Neutrophil (primary cell): ENCODE data around the gene ROBO2.

Experiments used
- H3K27ac ChIP-seq: fragments of 200-600 bp; sonication (generic); 2 replicates; pipeline ENCODE4 v1.5.1; 2016; ENCODE audit warnings: mild to moderate bottlenecking, moderate library complexity
- H3K27me3 ChIP-seq: fragments of 200-600 bp; sonication (generic); 2 replicates; pipeline ENCODE4 v1.6.0; 2016; ENCODE audit warnings: mild to moderate bottlenecking
- H3K36me3 ChIP-seq: fragments of 200-600 bp; sonication (generic); 2 replicates; pipeline ENCODE4 v1.5.1; 2017
- H3K4me1 ChIP-seq, 2 experiments: fragments of 200-600 bp in 1 of 2; sonication (generic) in 1 of 2; 1 replicate in 1 of 2; 2 replicates in 1 of 2; pipeline versions ENCODE4 v1.5.1 to v1.6.1; 2013 to 2016; ENCODE audit warnings: low read depth in 1 of 2, low read length in 1 of 2, mild to moderate bottlenecking in 1 of 2, moderate library complexity in 1 of 2; ENCODE audit not compliant: control insufficient read depth in 1 of 2, insufficient read depth in 1 of 2
- H3K4me3 ChIP-seq, 2 experiments: fragments of 200-600 bp in 1 of 2; sonication (generic) in 1 of 2; 1 replicate in 1 of 2; 2 replicates in 1 of 2; pipeline ENCODE4 v1.5.1; 2013 to 2016; ENCODE audit warnings: low read depth in 1 of 2, low read length in 1 of 2, mild to moderate bottlenecking in 1 of 2, moderate library complexity in 1 of 2
- H3K9me3 ChIP-seq: fragments of 200-600 bp; sonication (generic); 2 replicates; pipeline ENCODE4 v1.5.1; 2016
- TF ChIP-seq, protein P1 (sequence below): fragments of 200-600 bp; sonication (generic); IDR thresholded peaks from 2 replicates; pipeline ENCODE4 v1.5.1; 2016; ENCODE audit warnings: antibody characterized with exemption

Gene ROBO2

DNA sequence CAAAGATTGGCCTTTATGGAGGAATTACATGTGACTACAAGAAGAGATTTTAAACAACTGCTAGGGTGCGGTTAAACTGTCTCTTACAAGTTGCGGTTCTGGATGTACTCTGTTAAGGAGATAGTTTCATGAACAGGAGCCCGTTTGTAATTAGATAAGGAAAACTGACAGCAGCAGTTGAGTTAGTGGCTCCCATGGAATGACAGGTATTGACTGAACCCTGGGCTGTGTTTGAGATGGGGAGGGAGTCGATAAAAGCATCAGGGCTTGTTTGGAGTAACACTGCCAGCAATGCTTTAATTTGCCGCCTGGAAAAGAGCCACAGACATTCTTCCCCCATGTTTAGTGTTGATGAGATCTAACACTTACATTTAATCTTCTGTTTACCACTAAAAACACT, 139.9 kb downstream of the ROBO2 start:
- H3K27me3 ChIP-seq = no peaks in the 10 kb centered on the region
- H3K27ac ChIP-seq = no peak overlapping the region
- no peak overlapping the region for H3K4me3 ChIP-seq
- TF ChIP-seq, protein P1, sequence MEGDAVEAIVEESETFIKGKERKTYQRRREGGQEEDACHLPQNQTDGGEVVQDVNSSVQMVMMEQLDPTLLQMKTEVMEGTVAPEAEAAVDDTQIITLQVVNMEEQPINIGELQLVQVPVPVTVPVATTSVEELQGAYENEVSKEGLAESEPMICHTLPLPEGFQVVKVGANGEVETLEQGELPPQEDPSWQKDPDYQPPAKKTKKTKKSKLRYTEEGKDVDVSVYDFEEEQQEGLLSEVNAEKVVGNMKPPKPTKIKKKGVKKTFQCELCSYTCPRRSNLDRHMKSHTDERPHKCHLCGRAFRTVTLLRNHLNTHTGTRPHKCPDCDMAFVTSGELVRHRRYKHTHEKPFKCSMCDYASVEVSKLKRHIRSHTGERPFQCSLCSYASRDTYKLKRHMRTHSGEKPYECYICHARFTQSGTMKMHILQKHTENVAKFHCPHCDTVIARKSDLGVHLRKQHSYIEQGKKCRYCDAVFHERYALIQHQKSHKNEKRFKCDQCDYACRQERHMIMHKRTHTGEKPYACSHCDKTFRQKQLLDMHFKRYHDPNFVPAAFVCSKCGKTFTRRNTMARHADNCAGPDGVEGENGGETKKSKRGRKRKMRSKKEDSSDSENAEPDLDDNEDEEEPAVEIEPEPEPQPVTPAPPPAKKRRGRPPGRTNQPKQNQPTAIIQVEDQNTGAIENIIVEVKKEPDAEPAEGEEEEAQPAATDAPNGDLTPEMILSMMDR = no peak
- H3K36me3 ChIP-seq = no peaks in the 10 kb centered on the region
- no peaks in the 10 kb centered on the region for H3K4me1 ChIP-seq
- H3K9me3 ChIP-seq = no peaks in the 10 kb centered on the region

DNA sequence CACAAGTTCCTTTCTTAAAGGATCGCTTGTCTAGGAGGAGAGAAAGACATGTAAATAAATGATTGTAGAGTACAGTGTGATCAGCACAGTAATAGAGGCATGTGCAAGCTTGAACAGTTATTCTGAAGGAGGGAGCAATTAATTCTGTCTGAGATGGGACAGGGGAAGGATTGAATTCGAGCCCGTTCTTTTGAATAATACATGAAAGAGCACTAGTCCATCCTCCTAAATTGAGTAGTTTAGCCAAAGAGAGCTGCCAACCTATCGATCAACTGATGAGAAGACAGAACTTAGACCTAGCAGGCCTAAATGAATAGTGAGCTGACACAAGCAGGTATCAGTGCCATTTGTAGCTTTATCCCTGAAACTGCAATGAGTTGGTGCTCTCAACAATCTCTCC, 142.4 kb downstream of the ROBO2 start:
- H3K9me3 ChIP-seq = no peaks in the 10 kb centered on the region
- TF ChIP-seq, protein P1 = no peak
- H3K27me3 ChIP-seq = no peaks in the 10 kb centered on the region
- no peaks in the 10 kb centered on the region for H3K36me3 ChIP-seq
- H3K27ac ChIP-seq = no peak overlapping the region
- H3K4me1 ChIP-seq = no peaks in the 10 kb centered on the region
- H3K4me3 ChIP-seq = no peak overlapping the region

DNA sequence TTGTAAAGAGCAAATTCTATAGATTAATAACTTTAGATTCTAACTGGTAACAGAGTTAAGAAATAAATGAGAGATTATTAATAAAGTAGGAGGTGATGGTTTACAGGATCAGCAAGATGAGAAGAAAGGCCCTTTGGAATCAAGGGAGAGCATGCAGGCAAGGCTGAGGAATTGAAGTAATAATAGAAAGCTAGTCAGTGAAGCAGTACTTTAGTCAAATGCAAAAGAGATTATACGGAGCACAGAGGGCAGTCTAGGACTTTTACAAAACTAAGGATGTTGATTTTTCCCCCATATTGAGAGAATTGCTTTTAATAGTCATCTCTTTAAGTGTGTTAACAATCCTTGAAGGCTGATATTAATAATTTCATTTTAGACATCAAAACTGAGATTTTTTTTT, 146.4 kb downstream of the ROBO2 start:
- H3K4me3 ChIP-seq = no peak overlapping the region
- no peak overlapping the region for H3K27ac ChIP-seq
- no peaks in the 10 kb centered on the region for H3K27me3 ChIP-seq
- H3K4me1 ChIP-seq = no peaks in the 10 kb centered on the region
- TF ChIP-seq, protein P1 = no peak
- H3K9me3 ChIP-seq = no peaks in the 10 kb centered on the region
- H3K36me3 ChIP-seq = no peaks in the 10 kb centered on the region

DNA sequence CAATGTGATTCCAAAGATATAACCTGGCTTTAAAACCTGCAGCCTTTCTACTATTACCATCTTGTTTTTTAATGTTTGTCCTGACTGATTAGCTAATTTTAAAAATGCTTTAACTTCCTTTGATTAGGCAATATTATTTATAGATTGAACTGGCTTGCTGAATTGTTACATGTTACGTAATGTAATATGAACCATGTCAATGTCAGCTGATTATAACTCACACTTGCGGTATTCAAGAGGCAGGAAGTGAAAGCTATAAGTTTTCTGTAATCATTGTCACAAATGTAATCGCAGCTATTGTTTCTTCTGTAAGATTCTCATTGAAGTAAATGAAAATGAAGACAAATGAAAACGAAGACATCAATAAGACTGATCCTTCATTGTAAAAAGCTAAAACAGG, 146.8 kb downstream of the ROBO2 start:
- Histone ChIP-seq H3K36me3 (no peaks in the 10 kb centered on the region), H3K9me3 (no peaks in the 10 kb centered on the region), H3K27me3 (no peaks in the 10 kb centered on the region), H3K4me3 (no peak overlapping the region), H3K4me1 (no peaks in the 10 kb centered on the region), H3K27ac (no peak overlapping the region)
- TF ChIP-seq, protein P1 = no peak

DNA sequence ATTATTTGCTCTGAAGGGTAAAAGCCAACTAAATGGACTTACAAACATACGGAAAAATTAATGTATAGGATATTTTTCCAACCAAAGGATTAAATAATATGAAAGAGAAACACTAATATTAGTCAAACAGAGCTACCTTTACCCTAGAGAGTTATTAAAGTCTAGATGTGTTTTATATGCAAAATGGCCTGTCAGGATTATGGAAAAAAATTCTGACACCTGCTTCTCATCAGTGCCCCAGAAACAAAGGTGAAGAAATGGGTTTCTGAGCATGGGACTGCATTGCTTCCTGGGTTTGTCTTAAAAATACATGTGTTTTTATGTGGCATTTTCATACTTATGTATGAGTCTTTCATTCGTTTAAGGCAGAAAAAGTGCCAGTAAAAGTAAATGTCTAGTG, 148.3 kb downstream of the ROBO2 start:
- H3K27me3 ChIP-seq = no peaks in the 10 kb centered on the region
- no peaks in the 10 kb centered on the region for H3K36me3 ChIP-seq
- no peaks in the 10 kb centered on the region for H3K4me1 ChIP-seq
- no peaks in the 10 kb centered on the region for H3K9me3 ChIP-seq
- TF ChIP-seq, protein P1 = no peak
- no peak overlapping the region for H3K4me3 ChIP-seq
- H3K27ac ChIP-seq = no peak overlapping the region

DNA sequence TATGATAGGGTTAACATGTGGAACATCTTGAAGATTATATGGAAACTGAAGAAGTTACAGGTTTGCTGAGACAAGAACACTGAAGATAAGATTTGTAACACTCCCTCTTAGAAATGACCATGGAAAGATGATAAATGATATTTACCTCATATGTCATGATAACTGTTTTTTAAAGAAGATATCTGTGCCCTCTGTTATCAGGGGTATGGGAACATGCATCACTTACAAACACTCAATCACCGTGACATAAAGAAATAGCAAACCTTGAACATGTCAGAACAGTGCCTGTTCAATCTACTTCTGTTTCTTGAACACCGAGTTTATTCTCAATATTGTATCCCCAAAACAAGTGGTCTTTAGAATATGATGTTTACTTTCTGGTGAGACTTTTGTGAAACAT, 149.4 kb downstream of the ROBO2 start:
- H3K36me3 ChIP-seq = no peaks in the 10 kb centered on the region
- H3K4me1 ChIP-seq = no peaks in the 10 kb centered on the region
- no peaks in the 10 kb centered on the region for H3K27me3 ChIP-seq
- H3K9me3 ChIP-seq = no peaks in the 10 kb centered on the region
- no peak overlapping the region for H3K27ac ChIP-seq
- TF ChIP-seq, protein P1 = no peak
- H3K4me3 ChIP-seq = no peak overlapping the region
